ENCODE results near the gene HUNK. TPM values are rescaled to one million over a fixed set of nuclear protein-coding genes. Genes with fewer than 3 reads are reported as not detected.
A peak's percentile ranks its signal among the peaks of the same experiment; 100 is the strongest.

HUNK gene
- total RNA-seq, 1 experiment from 2014 or later: 4.8 TPM

- Mint-ChIP-seq H3K4me3 (ENCODE audit: unreplicated experiment) (no peak overlapping the region), H3K27ac (ENCODE audit: unreplicated experiment) (no peak overlapping the region), H3K27me3 (ENCODE audit: insufficient read depth, unreplicated experiment) (peaks cover 3% of the 10 kb centered on the region), H3K9me3 (ENCODE audit: unreplicated experiment) (no peaks in the 10 kb centered on the region), H3K4me1 (ENCODE audit: low read depth, unreplicated experiment) (no peaks in the 10 kb centered on the region), H3K36me3 (ENCODE audit: insufficient read depth, unreplicated experiment) (no peaks in the 10 kb centered on the region)
- Histone ChIP-seq H3K36me3 (ENCODE audit: control insufficient read depth, insufficient read depth, low read length) (no peaks in the 10 kb centered on the region), H3K27me3 (replicated peaks; ENCODE audit: control insufficient read depth, insufficient read depth, low read length) (no peaks in the 10 kb centered on the region), H3K4me3 (ENCODE audit: low read depth, low read length) (no peak overlapping the region), H3K9me3 (no peaks in the 10 kb centered on the region), H3K4me1 (no peaks in the 10 kb centered on the region)
- ChIA-PET POLR2A (no interaction called here), CTCF (no interaction called here)
- intact Hi-C loops (cut with micrococcal nuclease; ENCODE audit: unreplicated experiment): no loop called here
- TF ChIP-seq CTCF (IDR thresholded peaks at IDR 0.05; ENCODE audit: insufficient read depth in 1 of 2, low read depth in 1 of 2, low read length in 1 of 2, severe bottlenecking in 1 of 2, unreplicated experiment in 1 of 2): no peak
- BruUV-seq (replicated peaks): no TSS peak
- DNase-seq: no peak
These were observed 10.7 kb upstream of the HUNK start for GRCh38 chr21:31862078-31862477.

GRCh38 chr21:31865429-31865970 lies 7.3 kb upstream of the HUNK start:
- H3K27ac Mint-ChIP-seq (ENCODE audit: unreplicated experiment): no peak overlapping the region
- H3K4me1 Mint-ChIP-seq (ENCODE audit: low read depth, unreplicated experiment): no peaks in the 10 kb centered on the region
- Histone ChIP-seq H3K36me3 (ENCODE audit: control insufficient read depth, insufficient read depth, low read length) (no peaks in the 10 kb centered on the region), H3K9me3 (no peaks in the 10 kb centered on the region), H3K4me3 (ENCODE audit: low read depth, low read length) (no peak overlapping the region), H3K4me1 (no peaks in the 10 kb centered on the region), H3K27me3 (replicated peaks; ENCODE audit: control insufficient read depth, insufficient read depth, low read length) (peaks cover 2% of the 10 kb centered on the region)
- peaks cover 12% of the 10 kb centered on the region for H3K27me3 Mint-ChIP-seq (ENCODE audit: insufficient read depth, unreplicated experiment)
- TF ChIP-seq CTCF (IDR thresholded peaks at IDR 0.05; ENCODE audit: insufficient read depth in 1 of 2, low read depth in 1 of 2, low read length in 1 of 2, severe bottlenecking in 1 of 2, unreplicated experiment in 1 of 2): no peak
- intact Hi-C loops (cut with micrococcal nuclease; ENCODE audit: unreplicated experiment): no loop called here
- BruUV-seq (replicated peaks): no TSS peak
- DNase-seq: no peak
- ChIA-PET CTCF (interaction anchor here (0.6 to 2.1 kb wide), 2 partner anchors 85 to 393 kb away, joined by 3 to 8 read pairs; no protein-coding TSS in a partner anchor), POLR2A (no interaction called here)
- no peaks in the 10 kb centered on the region for H3K36me3 Mint-ChIP-seq (ENCODE audit: insufficient read depth, unreplicated experiment)
- H3K9me3 Mint-ChIP-seq (ENCODE audit: unreplicated experiment): no peaks in the 10 kb centered on the region
- no peak overlapping the region for H3K4me3 Mint-ChIP-seq (ENCODE audit: unreplicated experiment)

DNA sequence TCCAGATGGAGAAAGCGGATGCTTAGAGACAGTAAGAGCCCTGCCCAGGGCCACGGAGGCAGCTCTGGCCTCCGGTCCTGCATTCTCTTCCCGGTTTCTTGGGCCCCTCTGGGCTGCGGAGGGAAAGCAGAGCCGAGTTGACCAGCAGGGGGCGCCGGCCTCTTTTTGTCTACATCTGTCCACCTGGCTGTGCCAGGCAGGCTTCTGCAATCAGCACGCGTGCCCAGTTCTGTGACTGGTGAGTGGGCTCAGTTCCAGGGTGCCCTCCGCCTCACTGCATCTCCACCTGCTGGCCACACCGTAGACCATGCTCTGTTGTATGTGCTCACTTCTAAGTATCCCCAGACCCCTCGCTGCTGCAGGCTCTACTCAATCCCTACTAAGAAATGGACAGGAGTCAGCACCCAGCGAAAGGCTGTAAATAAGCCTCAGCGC lies 6.7 kb upstream of the HUNK start:
- no peaks in the 10 kb centered on the region for H3K4me1 Mint-ChIP-seq (ENCODE audit: low read depth, unreplicated experiment)
- H3K4me3 Mint-ChIP-seq (ENCODE audit: unreplicated experiment): no peak overlapping the region
- peak; percentile 77 to 83 for TF ChIP-seq CTCF (IDR thresholded peaks at IDR 0.05; ENCODE audit: insufficient read depth in 1 of 2, low read depth in 1 of 2, low read length in 1 of 2, severe bottlenecking in 1 of 2, unreplicated experiment in 1 of 2)
- peak; percentile 79 to 82 for DNase-seq
- no TSS peak for BruUV-seq (replicated peaks)
- Histone ChIP-seq H3K27me3 (replicated peaks; ENCODE audit: control insufficient read depth, insufficient read depth, low read length) (peaks cover 2% of the 10 kb centered on the region), H3K9me3 (no peaks in the 10 kb centered on the region), H3K4me1 (no peaks in the 10 kb centered on the region), H3K4me3 (ENCODE audit: low read depth, low read length) (no peak overlapping the region), H3K36me3 (ENCODE audit: control insufficient read depth, insufficient read depth, low read length) (no peaks in the 10 kb centered on the region)
- ChIA-PET POLR2A (no interaction called here), CTCF (interaction anchor here (2.1 kb wide), 1 partner anchor 392 kb away, joined by 8 read pairs; no protein-coding TSS in a partner anchor)
- H3K27ac Mint-ChIP-seq (ENCODE audit: unreplicated experiment): no peak overlapping the region
- H3K36me3 Mint-ChIP-seq (ENCODE audit: insufficient read depth, unreplicated experiment): no peaks in the 10 kb centered on the region
- intact Hi-C loops (cut with micrococcal nuclease; ENCODE audit: unreplicated experiment): loop anchor here (1.0 to 2.0 kb wide), 2 partner anchors 79 to 392 kb away; no protein-coding TSS in a partner anchor
- H3K9me3 Mint-ChIP-seq (ENCODE audit: unreplicated experiment): no peaks in the 10 kb centered on the region
- peaks cover 12% of the 10 kb centered on the region for H3K27me3 Mint-ChIP-seq (ENCODE audit: insufficient read depth, unreplicated experiment)
